IPS DF 6.9 (cell line): ENCODE results near the gene MAGEB3.

Experiments
- DNase-seq: peaks from one replicate; pipeline ENCODE4 v3.0.0-alpha.2; 2013; ENCODE audit warnings: low read depth, low spot score
- H3K27ac ChIP-seq: one replicate; pipeline ENCODE4 v1.5.1; 2013; ENCODE audit warnings: low read length, control low read depth
- H3K27me3 ChIP-seq: 2 replicates; pipeline ENCODE4 v1.6.1; 2013; ENCODE audit warnings: mild to moderate bottlenecking, low read length; ENCODE audit not compliant: control insufficient read depth, insufficient read depth
- H3K36me3 ChIP-seq: 2 replicates; pipeline ENCODE4 v1.6.1; 2013; ENCODE audit warnings: low read length; ENCODE audit not compliant: control insufficient read depth, insufficient read depth
- H3K4me1 ChIP-seq: 2 replicates; pipeline ENCODE4 v1.6.1; 2013; ENCODE audit warnings: low read length; ENCODE audit not compliant: control insufficient read depth, insufficient read depth
- H3K4me3 ChIP-seq: 2 replicates; pipeline ENCODE4 v1.5.1; 2013; ENCODE audit warnings: mild to moderate bottlenecking, low read length
- H3K9me3 ChIP-seq: 2 replicates; pipeline ENCODE4 v1.6.1; 2013; ENCODE audit warnings: low read length, inconsistent platforms; ENCODE audit not compliant: control insufficient read depth, insufficient read depth
- WGBS: extraction: QIAGEN DNeasy Blood & Tissue Kit; methylation state at CpG from one replicate; pipeline ENCODE4 v1.1.7; 2013; ENCODE audit warnings: mixed read lengths, missing lambda C conversion rate; ENCODE audit not compliant: insufficient read length, insufficient coverage; 5-methylcytosine and 5-hydroxymethylcytosine counted together

The MAGEB3 gene

DNA sequence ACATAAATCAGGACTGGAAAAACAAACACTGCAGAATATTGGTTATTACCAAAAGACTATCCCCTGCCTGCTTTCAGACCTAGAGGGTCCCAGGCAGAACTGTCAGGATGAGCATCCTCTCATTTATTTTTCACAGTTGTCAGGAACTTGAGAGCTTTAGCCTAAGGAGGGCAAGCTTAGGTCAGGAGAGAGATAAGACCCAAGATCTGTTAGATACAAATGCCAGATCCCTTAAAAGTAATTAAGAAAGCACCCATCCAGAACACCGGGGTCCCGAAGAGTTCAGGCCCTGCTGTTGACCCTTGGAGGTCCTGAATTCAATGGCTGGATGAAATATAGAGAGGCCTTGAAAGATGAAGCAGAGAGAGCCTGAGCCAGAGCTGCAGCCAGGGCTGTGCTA lies 5.9 kb upstream of the MAGEB3 start:
- no peaks in the 10 kb centered on the region for H3K9me3 ChIP-seq
- H3K27me3 ChIP-seq: no peaks in the 10 kb centered on the region
- no peak overlapping the region for H3K4me3 ChIP-seq
- H3K36me3 ChIP-seq: no peaks in the 10 kb centered on the region
- no peaks in the 10 kb centered on the region for H3K4me1 ChIP-seq
- WGBS: no CpG with 5 or more reads among the region's 2 CpGs
- DNase-seq: no peak
- H3K27ac ChIP-seq: no peak overlapping the region

DNA sequence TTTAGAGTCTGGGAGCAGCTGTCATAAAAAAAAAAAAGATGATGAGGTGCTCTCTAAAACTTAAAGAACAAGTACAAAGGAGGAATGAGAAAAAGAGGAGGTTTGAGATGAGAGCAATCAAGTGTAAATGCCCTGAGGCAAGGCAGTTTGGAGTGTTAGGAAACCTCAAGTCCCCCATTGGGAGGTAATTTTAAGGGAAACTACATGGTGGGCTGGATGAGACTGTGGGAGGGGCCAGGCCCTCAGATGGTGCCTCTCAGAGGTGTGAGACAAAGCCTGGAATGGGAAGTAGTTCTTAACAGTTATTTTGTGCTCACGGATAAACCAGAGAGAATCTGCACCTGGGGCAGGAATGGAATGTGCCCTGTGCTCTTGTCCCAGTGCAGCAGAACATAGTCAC lies 1.9 kb upstream of the MAGEB3 start:
- Histone ChIP-seq H3K36me3 (no peaks in the 10 kb centered on the region), H3K9me3 (no peaks in the 10 kb centered on the region), H3K27ac (no peak overlapping the region), H3K4me3 (no peak overlapping the region), H3K27me3 (no peaks in the 10 kb centered on the region), H3K4me1 (no peaks in the 10 kb centered on the region)
- DNase-seq: no peak
- no CpG with 5 or more reads among the region's 1 CpG for WGBS

DNA sequence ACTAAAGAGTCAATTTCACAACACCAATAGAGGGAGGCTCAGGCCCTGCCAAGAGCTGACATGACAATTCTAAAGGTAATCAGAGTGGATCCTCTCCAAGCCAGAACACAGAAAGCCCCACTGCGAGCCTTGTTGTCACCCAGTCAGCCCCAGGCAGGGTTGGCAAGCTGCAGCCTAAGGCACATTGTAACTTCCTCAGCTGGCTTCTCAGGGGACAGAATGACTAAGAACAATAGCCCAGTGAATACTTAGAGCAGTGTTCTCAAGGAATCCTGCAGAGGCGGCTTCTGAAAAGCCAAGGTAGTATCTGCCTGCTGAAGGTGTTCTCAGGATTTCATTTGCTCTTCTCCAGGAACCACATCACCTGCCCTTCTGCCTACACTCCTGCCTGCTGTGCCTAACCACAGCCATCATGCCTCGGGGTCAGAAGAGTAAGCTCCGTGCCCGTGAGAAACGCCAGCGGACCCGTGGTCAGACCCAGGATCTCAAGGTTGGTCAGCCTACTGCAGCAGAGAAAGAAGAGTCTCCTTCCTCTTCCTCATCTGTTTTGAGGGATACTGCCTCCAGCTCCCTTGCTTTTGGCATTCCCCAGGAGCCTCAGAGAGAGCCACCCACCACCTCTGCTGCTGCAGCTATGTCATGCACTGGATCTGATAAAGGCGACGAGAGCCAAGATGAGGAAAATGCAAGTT lies 11.4 kb downstream of the MAGEB3 start, which contains the start of gene MAGEB4:
TSS of gene MAGEB4 (plus strand) at position 277 of the 692 bp plus-strand sequence. CDS start at position 413, 136 bp downstream.
- DNase-seq: no peak
- Histone ChIP-seq H3K4me3 (no peak within 1 kb of the TSS), H3K36me3 (no peaks in the 10 kb centered on the region), H3K9me3 (no peaks in the 10 kb centered on the region), H3K27me3 (no peaks in the 10 kb centered on the region), H3K27ac (no peak within 1 kb of the TSS), H3K4me1 (no peaks in the 10 kb centered on the region)
- WGBS: no CpG with 5 or more reads among the region's 10 CpGs

DNA sequence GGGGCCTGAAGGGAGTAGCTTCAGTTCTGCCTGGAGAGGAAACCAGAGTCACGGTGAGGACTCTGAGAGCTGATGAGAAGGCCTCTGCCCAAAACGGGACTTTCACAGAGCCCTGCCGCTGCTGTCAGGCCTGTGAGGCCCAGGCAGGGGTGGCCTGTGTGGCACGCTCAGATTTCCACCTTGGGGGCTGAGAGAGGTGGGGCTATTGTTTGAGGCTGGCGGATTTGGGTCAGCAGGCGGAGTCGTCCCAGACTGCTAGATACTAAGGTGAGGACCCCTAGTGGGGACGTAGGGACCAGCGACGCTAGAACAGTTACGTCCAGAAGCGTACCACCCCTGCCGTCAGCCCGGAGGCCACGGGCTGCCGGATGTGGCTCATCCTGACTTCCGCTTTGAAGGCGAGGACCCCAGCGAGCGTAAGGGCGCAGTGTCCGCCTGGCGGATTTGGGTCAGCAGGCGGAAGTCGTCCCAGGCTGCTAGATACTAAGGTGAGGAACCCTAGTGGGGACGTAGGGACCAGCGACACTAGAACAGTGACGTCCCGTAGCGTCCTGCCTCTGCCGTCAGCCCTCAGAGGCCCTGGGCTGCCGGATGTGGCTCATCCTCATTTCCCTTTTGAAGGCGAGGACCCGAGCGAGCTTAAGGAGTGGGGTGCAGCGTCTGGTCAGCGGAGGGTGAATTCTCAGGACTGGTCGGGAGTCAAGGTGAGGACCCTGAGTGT lies 16.5 kb downstream of the MAGEB3 start, which contains the start of gene MAGEB1:
TSS of gene MAGEB1 (plus strand) at position 378 of the 721 bp plus-strand sequence. CDS start 3,348 bp downstream, outside the sequence.
- no peaks in the 10 kb centered on the region for H3K9me3 ChIP-seq

DNA sequence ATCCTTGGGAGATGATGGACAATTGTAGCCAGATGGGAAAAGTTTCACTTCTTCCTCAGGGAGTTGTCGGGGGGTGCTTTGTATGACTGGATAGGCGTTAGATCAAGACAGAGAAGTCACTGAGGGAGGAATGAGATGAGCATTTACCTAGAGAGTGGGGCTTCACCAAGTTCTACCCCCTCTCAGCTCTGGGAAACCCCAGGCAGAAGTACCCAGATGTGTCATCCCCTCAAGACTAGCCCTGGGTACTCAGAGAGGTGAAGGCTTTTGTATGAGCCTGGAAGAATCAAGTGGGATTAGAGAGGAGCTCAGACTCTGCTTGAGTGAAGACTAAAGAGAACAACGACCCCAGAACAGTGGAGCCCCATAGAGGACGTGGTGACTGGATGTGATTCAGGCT lies 18.4 kb downstream of the MAGEB3 start:
- Histone ChIP-seq H3K4me1 (no peaks in the 10 kb centered on the region), H3K9me3 (no peaks in the 10 kb centered on the region), H3K27me3 (no peaks in the 10 kb centered on the region), H3K27ac (no peak overlapping the region), H3K36me3 (no peaks in the 10 kb centered on the region), H3K4me3 (no peak overlapping the region)
- no CpG with 5 or more reads among the region's 4 CpGs for WGBS
- DNase-seq: no peak

More for the DNA sequence above, 16.5 kb downstream of the MAGEB3 start, which contains the start of gene MAGEB1:
- peak; percentile 35 for DNase-seq
- H3K4me1 ChIP-seq: no peaks in the 10 kb centered on the region
- WGBS: no CpG with 5 or more reads among the region's 38 CpGs
- H3K27me3 ChIP-seq: no peaks in the 10 kb centered on the region
- H3K4me3 ChIP-seq: no peak within 1 kb of the TSS
- no peak within 1 kb of the TSS for H3K27ac ChIP-seq
- no peaks in the 10 kb centered on the region for H3K36me3 ChIP-seq

DNA sequence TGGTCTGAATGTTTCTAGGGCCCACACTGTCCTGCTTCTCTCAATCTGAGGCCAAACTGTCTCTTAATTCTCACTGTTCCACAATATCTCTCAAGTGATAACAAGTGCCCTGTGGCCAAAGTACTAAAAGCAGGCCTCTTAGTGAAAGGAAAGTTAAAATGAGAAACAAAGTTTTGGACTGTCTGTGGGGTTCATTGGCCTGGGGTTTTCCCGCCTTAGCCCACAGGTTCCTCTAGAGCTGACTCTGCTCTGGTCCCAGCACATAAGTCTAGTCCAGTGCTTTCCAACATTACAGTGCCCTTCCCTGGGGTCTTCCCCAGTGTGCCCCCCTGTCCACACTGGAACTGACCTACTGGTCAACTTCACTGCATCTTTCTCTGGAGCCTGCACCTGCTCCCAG lies 22.8 kb downstream of the MAGEB3 start:
- WGBS: no CpG with 5 or more reads among the region's 1 CpG
- Histone ChIP-seq H3K27me3 (no peaks in the 10 kb centered on the region), H3K36me3 (no peaks in the 10 kb centered on the region), H3K4me1 (no peaks in the 10 kb centered on the region), H3K9me3 (no peaks in the 10 kb centered on the region), H3K27ac (no peak overlapping the region), H3K4me3 (no peak overlapping the region)
- no peak for DNase-seq

DNA sequence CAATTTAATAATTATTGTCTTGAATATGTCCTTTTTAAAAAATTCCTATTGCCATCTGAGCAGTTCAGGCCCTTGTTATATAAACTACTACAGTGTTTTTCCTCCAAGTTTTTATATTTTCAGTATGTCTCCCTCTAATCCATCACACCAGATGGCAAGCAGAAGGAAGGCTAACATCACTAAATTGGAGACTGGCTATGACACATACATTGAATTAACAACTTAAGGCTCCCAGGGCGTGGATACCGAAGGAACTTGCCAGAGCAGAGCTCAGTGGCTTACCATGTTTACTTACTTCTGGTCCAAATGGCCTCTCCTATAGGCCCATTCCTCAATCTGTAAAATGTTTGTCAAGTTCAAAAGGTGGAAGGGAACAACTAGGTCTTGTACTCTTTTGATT lies 29.5 kb downstream of the MAGEB3 start:
- H3K36me3 ChIP-seq: no peaks in the 10 kb centered on the region
- H3K4me3 ChIP-seq: no peak overlapping the region
- no CpG with 5 or more reads among the region's 2 CpGs for WGBS
- H3K27me3 ChIP-seq: no peaks in the 10 kb centered on the region
- no peaks in the 10 kb centered on the region for H3K9me3 ChIP-seq
- H3K27ac ChIP-seq: no peak overlapping the region
- DNase-seq: no peak
- H3K4me1 ChIP-seq: no peaks in the 10 kb centered on the region

DNA sequence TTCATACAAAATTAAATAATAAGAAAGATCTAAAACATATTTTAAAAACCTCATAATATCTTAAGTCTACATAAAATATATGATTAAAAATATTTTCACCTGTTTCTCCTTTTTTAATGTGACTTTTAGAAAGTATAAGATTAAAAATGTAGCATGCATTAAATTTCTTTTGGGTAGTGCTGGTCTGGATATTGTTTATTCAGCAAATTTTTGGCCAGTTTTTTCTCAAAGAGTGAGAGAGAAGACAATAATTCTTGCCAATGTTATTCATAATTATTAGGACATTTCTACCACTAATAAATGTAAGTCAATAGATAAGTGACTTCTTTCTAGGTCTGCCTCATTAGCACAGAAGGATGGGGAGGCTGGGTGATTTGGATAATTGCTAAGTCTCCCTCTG lies 30.6 kb downstream of the MAGEB3 start:
- Histone ChIP-seq H3K9me3 (no peaks in the 10 kb centered on the region), H3K4me1 (no peaks in the 10 kb centered on the region), H3K36me3 (no peaks in the 10 kb centered on the region), H3K27ac (no peak overlapping the region), H3K4me3 (no peak overlapping the region), H3K27me3 (no peaks in the 10 kb centered on the region)
- DNase-seq: no peak

DNA sequence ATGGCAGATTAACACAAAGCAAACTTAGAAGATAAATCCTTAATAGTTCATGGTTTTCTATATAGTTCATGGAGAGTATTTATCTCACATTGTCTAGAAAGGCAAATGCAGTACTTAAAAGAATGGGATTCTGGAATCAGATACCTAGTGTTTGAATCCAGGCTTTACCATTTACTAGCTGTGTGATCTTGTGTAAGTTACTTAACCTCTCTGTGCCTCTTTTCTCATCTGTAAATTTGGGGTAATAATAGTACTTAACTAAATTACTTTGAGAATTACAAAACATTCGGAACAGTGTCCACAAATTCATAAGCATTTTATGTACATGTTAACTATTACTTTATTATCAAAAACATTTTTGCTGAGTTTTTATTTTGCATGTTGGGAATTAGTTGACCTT lies 32.3 kb downstream of the MAGEB3 start:
- no peaks in the 10 kb centered on the region for H3K36me3 ChIP-seq
- WGBS: no CpG with 5 or more reads among the region's 1 CpG
- no peaks in the 10 kb centered on the region for H3K9me3 ChIP-seq

DNA sequence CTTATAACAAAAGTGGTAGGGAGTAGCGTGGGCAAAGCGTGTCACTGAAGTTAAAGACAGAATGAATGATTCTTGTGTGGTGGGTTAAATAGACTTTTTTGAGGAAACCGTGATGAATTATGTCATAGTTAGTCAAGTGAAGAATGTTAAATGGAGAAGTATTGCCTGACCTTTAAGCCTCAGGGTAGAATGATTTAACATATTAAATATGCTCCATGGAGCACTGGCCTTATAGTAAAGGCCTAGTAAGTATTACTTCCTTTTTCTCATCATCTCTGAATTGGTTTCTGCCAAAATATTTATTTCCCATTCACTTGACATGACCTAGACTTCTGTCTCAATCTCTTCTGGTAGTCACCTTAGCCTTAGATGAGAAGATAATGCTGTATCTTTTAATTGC lies 40.2 kb downstream of the MAGEB3 start:
- no peaks in the 10 kb centered on the region for H3K36me3 ChIP-seq
- DNase-seq: no peak
- no peaks in the 10 kb centered on the region for H3K4me1 ChIP-seq
- no peak overlapping the region for H3K27ac ChIP-seq
- no peaks in the 10 kb centered on the region for H3K9me3 ChIP-seq
- WGBS: no CpG with 5 or more reads among the region's 3 CpGs
- no peak overlapping the region for H3K4me3 ChIP-seq
- no peaks in the 10 kb centered on the region for H3K27me3 ChIP-seq

More for the DNA sequence above, 32.3 kb downstream of the MAGEB3 start:
- H3K27me3 ChIP-seq: no peaks in the 10 kb centered on the region
- H3K4me3 ChIP-seq: no peak overlapping the region
- no peak overlapping the region for H3K27ac ChIP-seq
- H3K4me1 ChIP-seq: no peaks in the 10 kb centered on the region
- DNase-seq: no peak
